ENCODE results near the gene AJAP1. TPM values are rescaled to one million over a fixed set of nuclear protein-coding genes. Genes with fewer than 3 reads are reported as not detected.

Gene AJAP1
- total RNA-seq, 1 donor from 2014 or later, result 0.44 TPM

GRCh38 chr1:4775506-4775905 is 121.1 kb downstream of the AJAP1 start:
- ATAC-seq, result no peak

DNA sequence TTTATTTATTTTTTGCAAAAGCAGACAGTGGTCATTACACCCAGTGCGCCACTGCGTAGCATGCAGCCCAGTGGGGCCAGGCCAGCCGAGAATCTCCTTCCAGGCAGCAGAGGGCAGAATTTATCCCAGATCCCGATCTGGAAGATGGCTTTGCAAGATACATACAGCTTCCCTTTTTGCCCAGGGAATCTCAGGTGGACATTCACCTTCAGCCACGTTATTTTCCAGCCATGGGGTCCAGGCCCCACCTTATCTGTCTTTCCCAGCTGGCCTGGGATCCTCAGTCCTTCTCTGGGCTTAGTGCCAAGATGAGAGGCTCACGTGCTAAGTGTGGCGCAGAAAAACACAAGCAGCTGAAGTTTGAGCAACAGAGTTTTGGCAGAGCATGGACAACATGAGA is 123.6 kb downstream of the AJAP1 start:
- no peak for ATAC-seq

DNA sequence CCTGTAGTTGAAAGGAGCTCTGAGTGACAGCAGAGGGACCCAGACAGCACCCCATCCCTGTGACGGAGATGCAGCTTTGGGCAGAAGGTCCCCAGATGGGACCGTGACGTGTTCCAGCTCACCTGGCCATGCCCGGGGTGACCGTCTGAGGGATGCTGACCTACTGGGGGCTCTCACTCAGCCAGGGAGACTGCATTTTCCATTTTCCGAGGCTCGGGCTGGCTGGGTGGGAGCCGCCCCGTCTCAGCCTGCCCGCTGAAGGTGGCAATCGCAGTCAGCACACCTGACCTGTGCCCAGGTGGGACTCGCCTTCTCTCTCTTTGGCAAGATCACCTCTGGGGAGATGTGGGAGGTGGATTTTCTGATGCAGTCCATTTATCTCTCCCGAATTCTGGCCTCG is 127.2 kb downstream of the AJAP1 start:
- ATAC-seq, result no peak

- ATAC-seq, result no peak
These were observed 130.4 kb downstream of the AJAP1 start for GRCh38 chr1:4784761-4785160.

DNA sequence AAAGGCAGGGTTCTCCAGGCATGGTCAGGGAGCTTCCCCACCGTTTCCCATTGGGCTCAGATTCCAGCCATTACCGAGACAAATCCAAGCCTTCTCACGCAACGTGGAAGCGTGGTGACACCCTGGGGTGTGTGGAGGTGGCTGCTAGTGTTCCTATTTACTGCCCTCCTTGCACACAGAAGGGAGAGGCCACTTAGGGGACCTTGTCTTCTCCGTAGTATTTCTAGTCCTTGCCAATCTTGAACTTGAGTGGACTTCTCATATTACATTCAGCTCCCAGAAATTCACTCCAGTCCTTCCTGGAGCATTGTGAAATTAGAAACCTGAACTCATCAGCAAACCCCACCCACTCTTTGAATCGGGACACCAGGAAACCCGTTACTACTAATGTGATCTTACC is 131.6 kb downstream of the AJAP1 start:
- ATAC-seq, result no peak

DNA sequence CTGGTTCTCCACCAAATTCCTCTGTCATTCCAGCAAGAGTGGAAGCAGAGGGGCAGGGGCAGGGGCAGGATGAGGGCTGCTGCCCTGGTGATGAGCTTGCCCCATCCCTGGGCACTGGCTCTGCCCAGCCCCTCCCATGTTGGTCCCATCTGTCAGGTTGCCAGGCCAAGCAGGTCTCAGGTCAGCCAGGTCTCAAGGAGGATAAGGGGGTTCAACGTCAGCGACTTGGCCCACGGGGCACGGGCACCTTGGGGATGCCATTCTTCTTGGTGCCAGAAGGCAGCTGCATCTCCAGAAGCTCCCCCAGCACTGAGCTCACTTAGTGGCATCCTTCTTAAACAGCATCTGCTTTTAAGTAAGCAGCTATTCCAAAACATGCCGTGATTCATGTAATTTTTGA is 133.1 kb downstream of the AJAP1 start:
- ATAC-seq, result no peak

GRCh38 chr1:4792565-4792964 is 138.2 kb downstream of the AJAP1 start:
- no peak for ATAC-seq

DNA sequence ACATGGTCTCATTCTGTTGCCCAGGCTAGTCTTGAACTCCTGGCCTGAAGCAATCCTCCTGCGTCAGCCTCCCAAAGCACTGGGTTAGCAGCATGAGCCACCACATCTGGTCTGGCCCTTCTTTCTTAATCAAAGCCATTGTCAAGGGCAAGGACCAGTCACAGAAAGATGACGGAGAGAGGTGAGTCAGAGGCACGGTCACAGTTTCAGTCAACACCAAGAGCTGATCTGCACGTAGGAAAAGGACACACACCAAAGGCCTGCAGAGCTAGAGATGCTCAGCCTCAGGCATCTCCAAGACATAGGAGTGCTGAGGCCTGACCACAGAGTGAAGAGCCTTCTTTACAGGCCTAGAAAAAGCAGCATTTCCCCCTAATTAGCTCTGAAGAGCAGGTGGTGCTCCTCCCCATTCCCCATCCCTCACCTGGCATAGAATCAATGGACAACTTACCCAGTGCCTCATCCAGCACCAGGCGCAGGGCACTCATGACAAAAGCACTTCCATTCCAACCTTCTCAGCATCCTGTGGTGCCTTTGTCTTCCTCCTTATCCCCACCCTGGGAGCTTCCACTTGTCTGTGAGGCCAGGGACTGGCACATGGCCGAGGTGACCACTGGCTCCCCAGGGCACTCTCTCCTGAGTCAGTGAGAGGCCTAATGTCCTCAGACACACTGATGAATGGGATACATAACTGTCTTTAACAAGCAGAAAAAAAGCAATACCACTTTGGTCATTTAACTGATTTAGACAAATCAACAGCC is 139.8 kb downstream of the AJAP1 start:
- peak; percentile 45 for ATAC-seq

DNA sequence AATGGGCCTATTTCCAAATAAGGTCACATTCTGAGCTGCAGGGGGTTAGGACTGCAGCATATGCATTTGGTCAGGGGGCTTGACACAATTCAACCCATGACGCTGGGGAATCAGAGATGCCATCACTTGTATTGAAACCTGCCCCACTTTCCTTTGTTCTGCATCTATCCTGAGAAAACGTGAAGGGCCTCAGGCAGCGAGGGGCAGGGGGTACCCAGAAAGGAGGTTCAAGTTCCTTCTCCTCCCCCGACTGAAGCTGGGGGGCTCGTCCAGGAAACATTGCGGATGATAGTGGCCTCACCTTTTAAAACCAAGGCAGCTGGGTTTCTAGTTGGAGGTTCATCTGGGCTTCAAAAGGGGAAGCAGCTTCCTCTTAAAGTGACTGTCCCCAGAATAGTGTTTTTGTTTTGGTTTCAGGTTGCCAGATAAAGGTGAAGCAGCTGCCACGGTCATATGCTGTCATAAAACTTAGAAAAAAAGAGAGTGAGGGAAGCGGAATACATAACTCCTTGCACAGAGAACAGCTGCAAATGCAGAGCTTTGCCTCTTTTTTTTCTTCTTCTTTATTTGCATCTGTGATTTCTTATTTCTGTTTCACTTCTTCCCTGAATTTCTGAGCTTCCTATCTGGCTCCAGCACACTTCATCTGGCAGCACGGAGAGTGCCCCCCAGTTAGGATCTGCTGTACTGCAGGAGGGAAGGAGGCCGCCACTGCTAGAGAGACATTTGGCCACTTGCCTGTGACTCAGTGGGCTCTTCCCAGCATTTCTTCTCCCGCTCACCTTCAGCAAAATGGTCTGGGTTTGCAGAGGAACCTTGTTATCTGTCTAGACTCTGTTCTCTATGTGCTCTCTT is 142.0 kb downstream of the AJAP1 start:
- no peak for ATAC-seq

DNA sequence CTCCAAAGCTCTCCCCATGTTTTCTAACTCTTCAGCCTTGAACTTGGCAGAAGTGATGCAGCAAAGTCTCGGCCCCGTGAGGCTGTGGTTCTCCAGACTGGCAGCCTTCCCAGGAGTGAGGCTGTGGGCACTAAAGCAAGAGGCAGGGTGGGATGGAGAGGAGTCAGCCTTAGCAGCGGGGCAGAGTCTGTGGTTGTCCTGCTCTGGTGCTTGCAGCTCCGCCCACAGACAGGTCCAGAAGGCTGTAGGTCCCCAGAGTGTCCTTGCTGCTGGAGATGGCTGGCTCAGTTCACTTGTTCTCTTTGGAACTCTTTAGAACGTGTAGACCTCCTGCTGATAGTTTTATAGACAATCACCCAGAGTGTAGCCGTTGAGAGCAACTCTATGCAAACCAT is 142.6 kb downstream of the AJAP1 start:
- ATAC-seq, result no peak

DNA sequence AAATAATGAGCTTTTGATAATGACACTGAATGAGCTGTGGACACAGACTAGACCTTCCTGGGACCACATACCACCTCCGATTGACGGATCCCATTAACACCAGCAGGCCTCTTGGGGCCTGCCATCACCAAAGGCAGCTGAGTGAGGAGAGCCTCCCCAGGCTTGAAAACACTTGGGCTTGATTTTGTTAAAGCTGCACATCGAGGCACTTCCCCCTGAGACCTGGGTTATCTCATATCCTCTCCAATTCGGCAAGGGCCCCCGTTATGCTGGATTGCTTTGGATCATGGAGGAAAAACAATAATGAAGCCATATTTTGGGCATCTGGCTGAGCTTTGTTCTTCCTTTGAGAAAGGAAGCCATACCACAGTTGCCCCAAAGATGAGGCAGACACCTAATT is 143.0 kb downstream of the AJAP1 start:
- no peak for ATAC-seq

GRCh38 chr1:4801192-4801924 is 146.9 kb downstream of the AJAP1 start:
- ATAC-seq, result no peak

- no peak for ATAC-seq
These were observed 147.6 kb downstream of the AJAP1 start for GRCh38 chr1:4802024-4802423.

GRCh38 chr1:4803335-4803734 is 148.9 kb downstream of the AJAP1 start:
- no peak for ATAC-seq

DNA sequence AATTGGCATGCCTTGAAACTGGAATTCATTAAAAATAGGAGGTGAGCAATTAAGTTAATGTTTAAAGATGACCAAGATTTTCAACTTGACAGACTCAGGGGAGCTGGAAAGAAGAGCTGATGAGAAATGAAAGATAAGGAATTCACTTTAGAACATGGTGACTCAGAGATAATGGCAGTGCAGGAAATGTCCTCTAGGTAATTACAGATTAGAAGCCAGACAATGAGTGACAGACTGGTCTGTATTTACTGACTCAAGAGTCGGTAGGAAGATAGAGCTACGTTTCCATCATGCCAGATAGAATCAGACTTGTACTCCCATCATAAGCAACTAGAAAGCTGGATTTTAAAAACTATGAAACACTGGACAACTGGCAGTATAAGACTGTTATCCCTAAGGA is 151.6 kb downstream of the AJAP1 start:
- no peak for ATAC-seq

GRCh38 chr1:4820543-4820942 is 166.1 kb downstream of the AJAP1 start:
- ATAC-seq, result no peak

DNA sequence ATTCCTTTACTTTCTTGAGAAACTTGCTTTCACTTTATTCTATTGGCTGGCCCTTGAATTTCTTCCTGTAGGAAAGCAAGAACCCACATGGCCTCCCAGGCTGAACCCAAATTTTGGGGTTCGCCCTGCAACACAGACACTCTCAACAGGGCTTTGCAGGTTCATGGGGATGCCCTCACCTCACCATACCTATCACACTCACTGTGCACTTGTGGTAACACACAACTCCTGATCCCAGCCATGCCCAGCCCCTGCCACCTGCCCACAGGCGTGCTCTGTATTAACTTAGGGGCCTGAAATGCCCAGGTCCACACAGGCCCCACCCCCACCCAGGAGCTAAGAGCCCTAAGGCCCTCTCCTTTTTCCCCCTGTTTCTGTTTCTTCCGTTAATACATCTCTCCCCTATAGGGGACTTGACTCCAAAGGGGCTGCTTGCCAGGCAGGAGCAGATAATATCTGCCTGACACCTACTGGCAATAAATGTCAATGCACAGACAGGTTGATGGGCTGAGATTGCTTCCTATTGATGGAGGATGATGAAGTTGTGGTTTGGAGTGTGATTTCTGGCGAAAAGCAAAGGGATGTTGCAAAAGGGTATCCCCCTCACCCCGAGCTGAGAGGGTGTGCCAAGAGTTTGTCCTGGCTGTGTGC is 171.5 kb downstream of the AJAP1 start:
- peak; percentile 38 for ATAC-seq

DNA sequence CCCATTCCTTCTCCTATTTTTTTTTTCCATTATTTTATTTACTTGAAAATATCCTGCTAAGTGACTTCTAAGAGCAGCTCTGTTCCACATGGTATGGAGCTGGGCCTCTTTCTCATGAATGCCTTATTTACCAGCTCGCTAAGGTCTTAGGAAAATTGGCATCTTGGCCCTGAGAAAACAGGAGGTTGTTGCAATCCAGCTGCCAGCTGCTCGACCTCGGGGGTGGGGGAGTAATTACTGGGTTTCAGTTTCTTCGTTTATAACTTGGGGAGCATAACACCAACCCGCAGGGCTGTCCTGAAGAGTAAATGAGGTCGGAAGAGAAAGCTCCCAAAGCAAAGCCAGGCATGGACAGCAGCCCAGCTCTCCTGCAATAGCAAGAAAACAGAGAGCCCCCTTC is 176.3 kb downstream of the AJAP1 start:
- ATAC-seq, result no peak

- no peak for ATAC-seq
These were observed 182.2 kb downstream of the AJAP1 start for GRCh38 chr1:4836574-4836973.

DNA sequence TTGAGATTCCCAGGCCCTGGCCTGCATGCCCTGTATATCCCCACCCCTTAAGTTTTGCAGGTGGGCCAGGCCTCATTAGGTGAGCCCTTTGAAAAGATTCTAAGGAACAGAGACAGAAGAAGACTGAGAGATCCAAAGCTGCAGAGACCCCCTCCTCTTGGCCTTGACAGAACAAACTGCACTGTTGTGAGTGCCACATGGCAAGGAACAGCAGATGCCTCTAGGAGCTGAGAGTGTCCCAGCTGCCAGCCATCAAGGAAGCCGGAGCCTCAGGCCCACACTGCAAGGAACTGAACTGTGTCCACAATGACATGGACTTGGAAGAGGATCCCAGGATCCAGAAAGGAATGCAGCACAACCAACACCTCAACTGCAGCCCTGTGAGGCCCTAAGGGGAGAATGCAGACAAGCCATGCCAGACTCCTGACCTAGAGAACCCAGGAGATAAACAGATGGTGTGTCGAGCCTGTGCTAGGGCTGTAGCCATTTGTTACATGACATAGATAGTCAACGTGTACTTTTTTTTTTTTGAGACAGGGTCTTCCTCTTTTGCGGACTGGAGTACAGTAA is 182.7 kb downstream of the AJAP1 start:
- ATAC-seq, result no peak

GRCh38 chr1:4837752-4838151 is 183.3 kb downstream of the AJAP1 start:
- peak; percentile 75 for ATAC-seq

DNA sequence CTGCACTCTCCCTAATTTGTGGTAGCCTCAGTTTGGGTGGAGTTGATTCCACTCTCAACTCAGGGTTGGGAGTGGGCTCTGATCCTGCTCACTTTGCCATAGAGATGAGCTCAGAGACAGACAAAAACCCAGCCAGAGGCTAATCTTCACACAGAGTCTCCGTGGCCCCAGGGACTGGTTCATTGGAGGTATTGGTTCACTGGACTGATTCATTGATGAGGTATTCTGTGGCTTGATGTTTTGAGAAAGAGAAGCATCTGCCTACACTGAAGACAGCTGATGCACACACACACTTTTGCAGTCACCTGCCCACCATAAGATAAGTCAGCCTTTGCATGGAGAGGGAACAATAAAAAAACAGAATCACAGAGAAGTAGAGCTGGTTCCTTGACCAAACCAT is 183.8 kb downstream of the AJAP1 start:
- no peak for ATAC-seq

All from esophagus mucosa (tissue), 1 donor.